Measurements from ENCODE around the gene CELF2.

The CELF2 gene

DNA sequence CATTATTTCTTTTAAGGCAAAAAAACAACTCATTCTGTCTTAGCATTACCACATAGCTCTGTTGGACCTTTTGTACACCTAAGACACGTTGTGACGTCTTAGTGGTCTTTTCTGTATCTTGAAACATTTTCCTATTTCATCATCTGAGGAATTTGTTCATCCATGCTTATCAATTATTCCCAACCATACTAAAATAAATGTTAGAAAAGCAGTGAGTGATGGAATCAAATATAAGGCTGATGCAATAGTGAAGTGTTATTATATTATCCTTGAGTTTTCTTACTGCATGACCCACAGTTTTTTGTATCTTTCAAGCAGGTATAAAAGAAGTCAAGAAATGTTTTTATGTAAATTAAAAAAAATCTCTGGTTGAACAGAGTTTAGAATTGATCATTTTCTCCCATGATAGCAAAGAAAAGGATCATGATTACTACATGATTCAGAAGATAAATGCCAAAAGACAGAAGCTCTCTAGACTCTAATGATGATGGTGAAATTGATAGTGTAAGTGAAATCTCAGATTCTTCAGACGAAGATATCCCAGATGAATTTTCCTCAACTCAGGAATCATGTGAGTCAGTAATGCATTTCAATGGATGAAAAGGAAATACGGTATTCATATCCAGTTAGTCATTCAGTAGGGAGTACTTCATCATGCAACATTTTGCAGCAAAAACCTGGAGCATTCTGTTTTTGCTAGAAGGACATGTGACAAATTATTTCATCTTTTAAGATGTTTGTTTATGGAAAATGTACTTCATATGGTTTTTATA is 51.4 kb downstream of the CELF2 start:
- DNase-seq (ENCODE audit: insufficient read length, low spot score) (no peak), FAIRE-seq (no peak)
- TF ChIP-seq CTCF (IDR thresholded peaks at IDR 0.05; ENCODE audit: insufficient read depth, missing control alignments): no peak

- FAIRE-seq (no peak), DNase-seq (ENCODE audit: insufficient read length, low spot score) (no peak)
- no peak for TF ChIP-seq CTCF (IDR thresholded peaks at IDR 0.05; ENCODE audit: insufficient read depth, missing control alignments)
Observed at GRCh38 chr10:11073410-11073809, 55.7 kb downstream of the CELF2 start.

GRCh38 chr10:11074536-11075267 is 57.0 kb downstream of the CELF2 start:
- FAIRE-seq (no peak), DNase-seq (ENCODE audit: insufficient read length, low spot score) (no peak)
- TF ChIP-seq CTCF (IDR thresholded peaks at IDR 0.05; ENCODE audit: insufficient read depth, missing control alignments): no peak

DNA sequence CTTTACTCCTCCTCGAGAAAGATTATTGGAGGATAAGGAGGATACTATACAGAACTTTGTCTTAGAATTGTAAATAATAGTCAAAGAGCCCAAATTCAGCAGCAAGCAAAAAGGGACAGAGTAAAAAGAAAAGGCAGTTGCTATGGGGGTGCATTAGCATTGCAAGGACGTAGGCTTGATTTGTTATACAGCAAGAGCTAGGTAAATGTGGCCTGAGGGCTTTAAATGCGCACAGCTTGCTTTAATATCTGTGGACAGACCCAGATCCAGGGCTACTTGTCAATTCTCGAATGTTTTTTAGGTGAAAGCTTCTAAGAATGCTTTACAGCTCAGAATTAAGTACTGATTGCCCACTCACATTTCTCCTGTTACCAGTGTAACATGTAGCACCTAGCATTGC is 58.5 kb downstream of the CELF2 start:
- TF ChIP-seq CTCF (IDR thresholded peaks at IDR 0.05; ENCODE audit: insufficient read depth, missing control alignments): no peak
- DNase-seq (ENCODE audit: insufficient read length, low spot score) (no peak), FAIRE-seq (no peak)

DNA sequence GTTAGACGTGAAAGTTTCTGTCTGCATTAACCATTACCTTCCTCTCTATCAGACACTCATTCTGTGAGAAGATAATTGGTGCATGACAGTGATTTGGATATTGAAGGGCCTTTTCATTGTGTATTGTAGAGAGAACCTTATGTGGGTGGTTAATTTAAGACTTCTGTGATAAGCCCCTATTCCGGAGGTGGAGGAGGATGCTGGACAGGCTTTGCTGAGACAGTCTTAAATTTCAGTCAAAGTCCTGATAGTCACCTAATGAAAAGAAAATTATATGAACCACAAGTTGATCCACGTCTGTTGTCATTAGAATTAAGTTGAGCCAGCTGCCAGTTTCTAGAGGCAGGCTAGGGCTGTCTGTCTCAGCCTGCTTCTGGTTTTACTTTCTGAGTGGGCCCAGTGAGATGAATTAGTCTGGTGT is 62.9 kb downstream of the CELF2 start:
- FAIRE-seq (no peak), DNase-seq (ENCODE audit: insufficient read length, low spot score) (no peak)
- TF ChIP-seq CTCF (IDR thresholded peaks at IDR 0.05; ENCODE audit: insufficient read depth, missing control alignments): no peak

DNA sequence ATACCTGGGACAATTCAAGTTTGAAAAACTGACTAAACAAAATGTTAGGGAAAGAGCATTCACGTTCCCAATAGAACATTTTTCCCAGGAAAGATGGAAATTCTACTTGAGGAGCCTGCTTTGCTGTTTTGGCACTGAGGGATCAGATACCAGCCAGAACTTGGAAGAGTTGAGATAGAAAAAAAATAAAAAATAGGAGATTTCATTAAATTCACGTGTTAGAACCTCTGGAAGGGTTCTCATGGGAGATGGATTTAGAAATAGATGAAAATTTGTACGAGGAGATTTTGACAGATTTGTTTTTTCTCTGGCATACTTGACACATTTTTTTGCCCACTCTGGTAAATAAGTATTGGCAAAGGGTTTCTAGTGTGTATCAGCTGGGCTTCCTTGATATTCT is 63.7 kb downstream of the CELF2 start:
- no peak for TF ChIP-seq CTCF (IDR thresholded peaks at IDR 0.05; ENCODE audit: insufficient read depth, missing control alignments)

DNA sequence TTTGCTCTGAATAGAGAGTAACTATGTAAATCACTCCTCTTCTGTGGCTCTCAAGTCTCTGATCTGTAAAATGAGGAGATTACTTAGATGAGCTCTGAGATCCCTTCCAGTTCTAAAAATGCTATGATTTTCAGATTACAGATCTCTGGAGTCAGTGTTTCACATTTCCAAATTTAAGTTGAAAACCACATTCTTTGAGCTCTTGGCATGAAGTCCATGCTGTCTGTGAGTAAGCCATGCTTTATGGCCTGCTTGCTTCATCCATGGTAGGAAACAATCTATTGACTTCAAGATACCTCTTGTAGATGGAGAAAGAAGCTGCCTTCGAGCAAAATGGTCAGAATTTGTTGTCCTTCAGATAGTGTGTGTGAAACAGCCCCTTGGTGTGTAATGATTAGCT is 64.9 kb downstream of the CELF2 start:
- TF ChIP-seq CTCF (IDR thresholded peaks at IDR 0.05; ENCODE audit: insufficient read depth, missing control alignments): no peak
- DNase-seq (ENCODE audit: insufficient read length, low spot score) (no peak), FAIRE-seq (no peak)

More for the DNA sequence above, 63.7 kb downstream of the CELF2 start:
- FAIRE-seq (no peak), DNase-seq (ENCODE audit: insufficient read length, low spot score) (no peak)
